ENCODE data around the gene TMEM86B. TPM values are rescaled to one million over a fixed set of nuclear protein-coding genes. Genes with fewer than 3 reads are reported as not detected.

The TMEM86B gene
- polyA plus RNA-seq, 1 of the 3 experiments (the other 2 are of a cell fraction) = 3.0 TPM

DNA sequence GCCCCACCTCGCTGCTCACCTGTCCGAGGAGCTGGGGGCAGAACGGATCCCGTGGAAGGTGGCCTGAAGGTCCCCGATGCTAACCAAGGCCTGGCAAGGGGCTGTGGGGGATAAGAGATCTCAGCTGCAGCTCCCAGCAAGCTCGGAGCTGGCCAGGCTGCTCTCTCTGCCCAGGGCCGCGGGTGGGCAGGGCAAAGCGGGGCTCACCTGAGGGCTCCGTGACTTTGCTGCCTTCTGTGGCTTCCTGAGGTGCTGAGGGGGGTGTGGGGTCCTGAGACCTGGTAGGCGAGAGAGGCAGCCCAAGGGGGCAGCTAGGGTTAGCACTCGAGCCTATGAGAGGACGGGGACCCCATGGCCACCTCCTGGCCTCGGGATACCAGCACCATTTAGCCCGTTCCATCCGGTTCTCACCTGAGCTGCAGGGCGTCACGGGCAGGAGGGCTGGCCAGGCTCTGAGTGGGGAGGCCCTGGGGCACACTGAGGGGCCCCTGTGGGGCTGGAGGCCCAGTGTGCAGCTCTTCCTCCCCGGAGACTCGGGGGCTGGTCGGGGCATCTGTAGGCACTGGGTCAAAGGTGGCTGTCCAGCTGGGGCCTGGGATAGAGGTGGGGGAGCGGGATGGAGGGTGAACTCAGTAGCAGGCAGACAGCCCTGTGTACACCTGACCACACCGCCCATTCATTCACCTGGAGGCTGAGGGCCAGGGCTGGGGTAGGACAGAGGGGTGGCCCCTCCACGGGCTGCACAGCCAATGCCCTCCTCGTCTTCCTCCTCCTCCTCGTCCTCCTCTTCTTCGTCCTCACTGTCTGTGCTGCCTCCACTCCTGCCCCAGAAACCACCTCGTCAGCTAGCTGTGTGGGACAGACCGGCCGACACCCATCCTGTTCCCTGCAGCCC is 3.1 kb upstream of the TMEM86B start:
- peaks cover 16 to 66% of the 10 kb centered on the region in 2 experiments for H3K36me3 ChIP-seq (replicated peaks in 1 of 2; ENCODE audit: control insufficient read depth in 1 of 2, insufficient read depth in 2 of 2, low read length in 1 of 2)
- no peaks in the 10 kb centered on the region for H3K27me3 ChIP-seq (ENCODE audit: insufficient read depth)

DNA sequence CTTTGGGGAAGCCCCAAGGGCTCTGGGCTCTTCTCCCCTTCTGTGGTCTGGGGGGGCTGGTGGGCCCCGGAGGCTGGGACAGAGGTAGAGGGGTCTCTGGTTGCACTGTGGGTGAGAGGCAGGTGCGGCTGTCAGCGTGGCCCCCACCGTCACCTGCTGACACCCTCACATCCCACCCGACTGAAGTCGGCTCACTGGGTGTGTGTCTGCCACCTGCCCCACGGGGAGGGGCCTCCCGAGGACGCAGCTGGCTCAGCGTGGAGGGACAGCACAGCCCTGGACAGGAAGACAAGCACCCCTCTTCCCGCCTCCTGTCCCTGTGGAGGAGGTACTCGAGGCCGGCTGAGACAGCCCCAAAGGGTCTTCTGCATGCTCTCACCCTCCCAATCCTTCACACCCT is 2.2 kb upstream of the TMEM86B start:
- ChIA-PET POLR2A (no interaction called here), CTCF (interaction anchor here (1.9 kb wide), 1 partner anchor 90 kb away, joined by 7 read pairs; no protein-coding TSS in a partner anchor)
- H3K27ac ChIP-seq (ENCODE audit: low read depth in 2 of 2, low read length in 1 of 2) = no peak overlapping the region
- no peak for TF ChIP-seq CTCF (IDR thresholded peaks at IDR 0.05)
- no peak for TF ChIP-seq RCOR1 (IDR thresholded peaks at IDR 0.05; ENCODE audit: low read length)
- TF ChIP-seq MXI1 (IDR thresholded peaks at IDR 0.05; ENCODE audit: low read depth, low read length) = no peak
- TF ChIP-seq SMC3 (IDR thresholded peaks at IDR 0.05; ENCODE audit: low read depth, low read length) = no peak
- TF ChIP-seq, protein P1, sequence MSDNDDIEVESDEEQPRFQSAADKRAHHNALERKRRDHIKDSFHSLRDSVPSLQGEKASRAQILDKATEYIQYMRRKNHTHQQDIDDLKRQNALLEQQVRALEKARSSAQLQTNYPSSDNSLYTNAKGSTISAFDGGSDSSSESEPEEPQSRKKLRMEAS (IDR thresholded peaks at IDR 0.05; ENCODE audit: low read depth) = no peak
- no peak for TF ChIP-seq RAD21 (IDR thresholded peaks at IDR 0.05; ENCODE audit: low read length)
- TF ChIP-seq, protein P2, sequence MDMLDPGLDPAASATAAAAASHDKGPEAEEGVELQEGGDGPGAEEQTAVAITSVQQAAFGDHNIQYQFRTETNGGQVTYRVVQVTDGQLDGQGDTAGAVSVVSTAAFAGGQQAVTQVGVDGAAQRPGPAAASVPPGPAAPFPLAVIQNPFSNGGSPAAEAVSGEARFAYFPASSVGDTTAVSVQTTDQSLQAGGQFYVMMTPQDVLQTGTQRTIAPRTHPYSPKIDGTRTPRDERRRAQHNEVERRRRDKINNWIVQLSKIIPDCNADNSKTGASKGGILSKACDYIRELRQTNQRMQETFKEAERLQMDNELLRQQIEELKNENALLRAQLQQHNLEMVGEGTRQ (IDR thresholded peaks at IDR 0.05; ENCODE audit: borderline replicate concordance, low read depth, low read length) = no peak
- TF ChIP-seq GATA2 (CRISPR knock-in tag; IDR thresholded peaks at IDR 0.05) = no peak
- TF ChIP-seq FOXJ3 (CRISPR knock-in tag; IDR thresholded peaks at IDR 0.05) = no peak
- TF ChIP-seq TEAD4 (IDR thresholded peaks at IDR 0.05; ENCODE audit: borderline replicate concordance, insufficient read depth) = no peak

More for the DNA sequence above, 3.1 kb upstream of the TMEM86B start:
- WGBS (ENCODE audit: low lambda C conversion rate) = 90% methylated on average over 9 of the region's 30 CpGs
- ChIA-PET CTCF (interaction anchor here (0.7 to 1.9 kb wide), 3 partner anchors 71 to 187 kb away, joined by 3 to 7 read pairs (median 4); no protein-coding TSS in a partner anchor), POLR2A (interaction anchor here (0.8 kb wide), 1 partner anchor 17 kb away, joined by 3 read pairs; no protein-coding TSS in a partner anchor)
- H3K9me2 ChIP-seq = no peaks in the 10 kb centered on the region
- H4K20me1 ChIP-seq (ENCODE audit: insufficient read depth) = peaks cover 6% of the 10 kb centered on the region; the same call in 1 of the 2 replicates
- H3K4me1 ChIP-seq (ENCODE audit: control insufficient read depth in 1 of 2, insufficient read depth in 2 of 2, low read depth in 1 of 2, low read length in 1 of 2) = peaks cover 0 to 33% of the 10 kb centered on the region in 2 experiments; a peak in 1 of 4 replicates
- H3F3A ChIP-seq (replicated peaks; ENCODE audit: insufficient read depth) = no peaks in the 10 kb centered on the region
- no peaks in the 10 kb centered on the region for H3K79me2 ChIP-seq (ENCODE audit: insufficient read depth)
- H3K4me2 ChIP-seq = no peak overlapping the region
- TF ChIP-seq REST (IDR thresholded peaks at IDR 0.05; ENCODE audit: low read depth, low read length) (no peak), JUND (IDR thresholded peaks at IDR 0.05) (no peak), RFX5 (IDR thresholded peaks at IDR 0.05; ENCODE audit: low read length) (no peak), NFIC (IDR thresholded peaks at IDR 0.05; ENCODE audit: borderline replicate concordance) (no peak), EZH2phosphoT487 (IDR thresholded peaks at IDR 0.05; ENCODE audit: borderline replicate concordance, low read depth) (no peak), MEF2A (IDR thresholded peaks at IDR 0.05; ENCODE audit: borderline replicate concordance, low read depth) (no peak)
- TF ChIP-seq, protein P1 (IDR thresholded peaks at IDR 0.05; ENCODE audit: low read depth) = no peak
- H3K9ac ChIP-seq = no peak overlapping the region
- no peak for DNase-seq
- no peak overlapping the region for H3K27ac ChIP-seq (ENCODE audit: low read depth in 2 of 2, low read length in 1 of 2)
- H3K4me3 ChIP-seq (ENCODE audit: low read depth in 2 of 2, low read length in 1 of 2) = no peak overlapping the region
- H3K9me3 ChIP-seq = no peaks in the 10 kb centered on the region
- no peak overlapping the region for H2AFZ ChIP-seq (ENCODE audit: low read depth)

More for the DNA sequence above, 2.2 kb upstream of the TMEM86B start:
- H3K79me2 ChIP-seq (ENCODE audit: insufficient read depth) = no peaks in the 10 kb centered on the region
- no peak overlapping the region for H3K4me3 ChIP-seq (ENCODE audit: low read depth in 2 of 2, low read length in 1 of 2)
- no peak overlapping the region for H3K4me2 ChIP-seq
- H3K9me3 ChIP-seq = no peaks in the 10 kb centered on the region
- no peaks in the 10 kb centered on the region for H3K9me2 ChIP-seq
- no peak overlapping the region for H2AFZ ChIP-seq (ENCODE audit: low read depth)
- peaks cover 12% of the 10 kb centered on the region; the same call in 1 of the 2 replicates for H4K20me1 ChIP-seq (ENCODE audit: insufficient read depth)
- H3K9ac ChIP-seq = no peak overlapping the region
- no peak for DNase-seq
- no peaks in the 10 kb centered on the region for H3F3A ChIP-seq (replicated peaks; ENCODE audit: insufficient read depth)
- peaks cover 8 to 68% of the 10 kb centered on the region in 2 experiments for H3K36me3 ChIP-seq (replicated peaks in 1 of 2; ENCODE audit: control insufficient read depth in 1 of 2, insufficient read depth in 2 of 2, low read length in 1 of 2)
- no peaks in the 10 kb centered on the region for H3K27me3 ChIP-seq (ENCODE audit: insufficient read depth)
- H3K4me1 ChIP-seq (ENCODE audit: control insufficient read depth in 1 of 2, insufficient read depth in 2 of 2, low read depth in 1 of 2, low read length in 1 of 2) = peaks cover 0 to 35% of the 10 kb centered on the region in 2 experiments; a peak in 1 of 4 replicates
- 93% methylated on average over 8 of the region's 13 CpGs for WGBS (ENCODE audit: low lambda C conversion rate)
